GM12878 (cell line): ENCODE measurements around the gene INO80C. TPM values are rescaled to one million over a fixed set of nuclear protein-coding genes. Genes with fewer than 3 reads are reported as not detected.

Source experiments
- ATAC-seq: fragments of 200-7000 bp; cut with Tn5 transposase; 3 replicates; pipeline ENCODE4 v1.9.1; 2020; ENCODE audit warnings: mild to moderate bottlenecking, moderate library complexity
- BruUV-seq: library from RNA; stranded (reverse); fragments of 400-500 nt; replicated peaks from 2 replicates; lab custom pipeline; 2021; lab: Mats Ljungman, UMichigan
- CTCF ChIA-PET: fragments of 300-600 bp; sonication (Branson Sonifier 250); formaldehyde crosslinking; extraction: SDS; loops from one replicate; lab custom pipeline; 2021; ENCODE audit warnings: inconsistent platforms; lab: Yijun Ruan, JAX
- POLR2A ChIA-PET: fragments of 350-600 bp; formaldehyde crosslinking; extraction: SDS; loops from one replicate; lab custom pipeline; 2021; ENCODE audit warnings: inconsistent platforms; lab: Charles Lee
- RAD21 ChIA-PET: fragments of 300-600 bp; sonication (Branson Sonifier 250); formaldehyde crosslinking; loops from one replicate; lab custom pipeline; 2023; ENCODE audit warnings: antibody characterized with exemption; ENCODE audit not compliant: unreplicated experiment; lab: Charles Lee
- SMC1A ChIA-PET: fragments of 300-600 bp; sonication (Branson Sonifier 250); formaldehyde crosslinking; loops from one replicate; lab custom pipeline; 2023; ENCODE audit not compliant: unreplicated experiment, uncharacterized antibody; lab: Charles Lee
- DNase-seq: peaks from one replicate; pipeline ENCODE4 v3.0.0-alpha.2; 2011; ENCODE audit warnings: low read depth, low spot score
- FAIRE-seq: peaks from 3 replicates; lab custom pipeline; 2011; peaks lifted over from hg19 to GRCh38; lab: Jason Lieb, UNC
- H2AFZ ChIP-seq: 2 replicates; pipeline ENCODE4 v1.6.0; 2011; ENCODE audit warnings: low read depth, low read length, control low read depth; ENCODE audit not compliant: control insufficient read depth
- H3K27ac ChIP-seq: 2 replicates; pipeline ENCODE4 v1.5.1; 2011; ENCODE audit warnings: control low read depth; ENCODE audit not compliant: control insufficient read depth, insufficient read depth
- H3K27me3 ChIP-seq, 2 experiments: replicated peaks in 1 of 2; 2 replicates each; pipeline versions ENCODE4 v1.6.0 to v1.6.1; 2011; ENCODE audit warnings: low read length in 1 of 2; ENCODE audit not compliant: control insufficient read depth in 2 of 2, insufficient read depth in 2 of 2
- H3K36me3 ChIP-seq, 2 experiments: 2 replicates each; pipeline ENCODE4 v1.5.1; 2011; ENCODE audit warnings: low read length in 1 of 2; ENCODE audit not compliant: control insufficient read depth in 2 of 2, insufficient read depth in 2 of 2
- H3K4me1 ChIP-seq: 2 replicates; pipeline ENCODE4 v1.6.1; 2011; ENCODE audit warnings: mild to moderate bottlenecking, low read length, moderate library complexity, mixed read lengths; ENCODE audit not compliant: control insufficient read depth, insufficient read depth
- H3K4me2 ChIP-seq: 2 replicates; pipeline ENCODE4 v1.6.0; 2011; ENCODE audit warnings: control low read depth; ENCODE audit not compliant: control insufficient read depth, insufficient read depth
- H3K4me3 ChIP-seq: fragments of 200-600 bp; sonication (generic); 2 replicates; pipeline ENCODE4 v1.5.1; 2016
- H3K79me2 ChIP-seq: 2 replicates; pipeline ENCODE4 v1.6.0; 2011; ENCODE audit warnings: low read length; ENCODE audit not compliant: control insufficient read depth, insufficient read depth
- H3K9ac ChIP-seq: 2 replicates; pipeline ENCODE4 v1.8.0; 2011; ENCODE audit warnings: low read length, control low read depth, mixed read lengths; ENCODE audit not compliant: control insufficient read depth, insufficient read depth
- H3K9me3 ChIP-seq: replicated peaks from 3 replicates; pipeline ENCODE4 v1.5.1; 2011; ENCODE audit warnings: mild to moderate bottlenecking, low read length; ENCODE audit not compliant: control insufficient read depth, insufficient read depth
- H4K20me1 ChIP-seq: 2 replicates; pipeline ENCODE4 v1.6.0; 2011; ENCODE audit not compliant: control insufficient read depth, insufficient read depth
- BCL11A ChIP-seq: IDR thresholded peaks from 2 replicates; pipeline ENCODE4 v1.6.1; 2011; ENCODE audit warnings: low read depth, low read length
- CBFB ChIP-seq: IDR thresholded peaks from 2 replicates; pipeline ENCODE4 v1.6.1; 2016; ENCODE audit warnings: antibody characterized with exemption, low read depth
- ESRRA ChIP-seq: IDR thresholded peaks from 2 replicates; pipeline ENCODE4 v1.6.1; 2012; ENCODE audit warnings: mild to moderate bottlenecking, low read length, improper control_type of control experiment
- FOS ChIP-seq: IDR thresholded peaks from 3 replicates; pipeline ENCODE4 v1.6.1; 2011; ENCODE audit warnings: borderline replicate concordance; ENCODE audit not compliant: insufficient read length; ENCODE audit errors: extremely low read depth
- JUND ChIP-seq: IDR thresholded peaks from 2 replicates; pipeline ENCODE4 v1.6.1; 2012; ENCODE audit warnings: low read depth, mild to moderate bottlenecking, low read length, improper control_type of control experiment, moderate library complexity
- KLF5 ChIP-seq: fragments of 450-650 bp; IDR thresholded peaks from 2 replicates; pipeline ENCODE4 v1.6.1; 2014; ENCODE audit warnings: mild to moderate bottlenecking; ENCODE audit not compliant: partially characterized antibody
- NFIC ChIP-seq: IDR thresholded peaks from 2 replicates; pipeline ENCODE4 v1.6.1; 2012; ENCODE audit warnings: low read depth, mild to moderate bottlenecking, inconsistent platforms, low read length, moderate library complexity
- NRF1 ChIP-seq: conservative IDR thresholded peaks from 2 replicates; pipeline ENCODE4 v1.6.1; 2011; ENCODE audit warnings: mild to moderate bottlenecking, low read depth, low read length, improper control_type of control experiment
- PAX8 ChIP-seq: fragments of 450-650 bp; IDR thresholded peaks from 2 replicates; pipeline ENCODE4 v1.6.1; 2017; ENCODE audit warnings: mild to moderate bottlenecking, moderate library complexity
- SMARCA5 ChIP-seq: fragments of 450-650 bp; IDR thresholded peaks from 2 replicates; pipeline ENCODE4 v1.6.1; 2017; ENCODE audit warnings: mild to moderate bottlenecking
- SP1 ChIP-seq: IDR thresholded peaks from one replicate; pipeline ENCODE4 v1.6.1; 2011; ENCODE audit warnings: low read depth, low read length
- WGBS: methylation state at CpG from one replicate; pipeline ENCODE4 v1.1.6; 2016; ENCODE audit warnings: low lambda C conversion rate; ENCODE audit not compliant: insufficient replicate concordance, insufficient coverage; ENCODE audit errors: missing lambda C conversion rate; 5-methylcytosine and 5-hydroxymethylcytosine counted together
- in situ Hi-C: fragments of 300-500 bp; cut with MboI; formaldehyde crosslinking; loops from 9 replicates; pipeline ENCODE4 v1.14.3; 2018; ENCODE audit warnings: mixed read lengths
- intact Hi-C: fragments of 100-400 bp; cut with micrococcal nuclease; formaldehyde crosslinking; loops from one replicate; pipeline ENCODE4 v1.14.2; 2022; ENCODE audit not compliant: unreplicated experiment
- polyA plus RNA-seq, 11 experiments: library from polyadenylated mRNA; depleted of rRNA in 4 of 11; unstranded in 6 of 11; stranded (reverse) in 5 of 11; fragments of >200 nt; fragmentation: Nextera tagmentation in 4 of 11; fragmentation: Illumina TruSeq in 1 of 11; extraction: Ambion mirVana in 4 of 11; extraction: Trizol in 1 of 11; gene quantifications; 1 replicate in 1 of 11; 2 replicates in 10 of 11; pipeline versions ENCODE4 v1.2.1 to v1.2.3, GENCODE V29; 2011 to 2016; ENCODE audit warnings: inconsistent platforms in 2 of 11, missing spikeins in 2 of 11, low read depth in 1 of 11
- total RNA-seq, 4 experiments: library from RNA; depleted of rRNA in 3 of 4; stranded (reverse); fragments of >200 nt in 3 of 4; fragmentation: Illumina TruSeq in 1 of 4; extraction: Trizol in 1 of 4; gene quantifications; 2 replicates each; pipeline versions ENCODE4 v1.2.1 to v1.2.3, GENCODE V29; 2013 to 2021
- TF ChIP-seq, protein P1 (sequence below): fragments of 450-650 bp; IDR thresholded peaks from 2 replicates; pipeline ENCODE4 v1.6.1; 2017; ENCODE audit warnings: borderline replicate concordance
- TF ChIP-seq, protein P2 (sequence below): IDR thresholded peaks from 2 replicates; pipeline ENCODE4 v1.6.1; 2012; ENCODE audit warnings: low read depth, low read length, improper control_type of control experiment
- TF ChIP-seq, protein P3 (sequence below): IDR thresholded peaks from 2 replicates; pipeline ENCODE4 v1.6.1; 2012; ENCODE audit warnings: low read depth, low read length, improper control_type of control experiment
- TF ChIP-seq, protein P4 (sequence below): fragments of 450-650 bp; IDR thresholded peaks from 2 replicates; pipeline ENCODE4 v1.6.1; 2017; ENCODE audit warnings: antibody characterized with exemption, mild to moderate bottlenecking, moderate library complexity
- TF ChIP-seq, protein P5 (sequence below): fragments of 450-650 bp; IDR thresholded peaks from 2 replicates; pipeline ENCODE4 v1.6.1; 2017; ENCODE audit warnings: low read depth, mild to moderate bottlenecking, moderate library complexity

Gene INO80C
- total and polyA plus RNA-seq, 10 of the 15 experiments (the other 5 are each of a cell fraction or from before 2014, with no cell fraction given): 9.9 to 43.2 (median 30.1) TPM

DNA sequence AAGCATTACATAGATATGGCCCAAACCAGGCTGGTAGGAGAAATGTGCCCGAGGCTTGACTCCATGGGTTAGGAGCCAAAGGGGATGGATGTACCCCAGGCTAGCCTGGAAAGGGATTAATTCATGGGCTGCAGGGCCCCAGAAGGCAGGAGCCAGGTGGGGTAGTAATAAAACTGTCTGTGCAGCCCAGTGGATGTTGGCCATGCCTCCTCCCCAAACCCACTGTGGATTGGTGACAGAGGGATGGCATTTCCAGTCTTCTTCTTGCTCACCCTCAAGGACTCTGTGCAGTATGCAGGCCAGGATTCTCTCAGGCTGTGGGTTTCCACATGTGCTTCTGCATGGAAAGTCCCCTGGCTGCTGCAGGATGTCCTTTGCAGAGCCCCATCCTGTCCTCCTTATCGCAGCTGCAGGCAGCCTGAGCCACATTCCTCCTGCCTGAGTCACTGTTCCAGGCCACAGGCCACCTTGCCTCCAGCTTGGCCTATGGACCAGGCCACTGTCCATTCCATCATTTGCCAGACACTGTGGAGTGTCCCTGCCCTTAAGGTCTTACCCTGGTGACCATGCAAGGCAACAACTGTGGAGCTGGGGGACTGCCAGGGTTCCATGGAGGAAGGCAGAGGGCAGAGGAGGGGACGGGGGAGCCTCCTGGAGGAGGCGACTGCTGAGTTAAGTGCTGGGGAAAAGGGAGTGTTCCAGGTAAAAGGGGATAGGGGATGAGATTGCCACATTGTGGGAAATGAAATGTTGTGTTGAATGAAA, 38.9 kb downstream of the INO80C start:
- no peak for FAIRE-seq
- no TSS peak for BruUV-seq
- H3K36me3 ChIP-seq: no peaks in the 10 kb centered on the region
- intact Hi-C loops (no loop called here), in situ Hi-C loops (no loop called here)
- peak; percentile 91 for ATAC-seq
- peaks cover 12% of the 10 kb centered on the region for H3K4me1 ChIP-seq
- ChIA-PET SMC1A (interaction anchor here (1.0 to 1.6 kb wide), 3 partner anchors 9 to 51 kb away, joined by 3 to 5 read pairs (median 3); no protein-coding TSS in a partner anchor), CTCF (no interaction called here), RAD21 (interaction anchor here (1.3 kb wide), 1 partner anchor 20 kb away, joined by 3 read pairs; no protein-coding TSS in a partner anchor), POLR2A (interaction anchor here (0.6 to 1.0 kb wide), 2 partner anchors 22 to 53 kb away, joined by 3 read pairs; no protein-coding TSS in a partner anchor)
- H3K4me3 ChIP-seq: no peak overlapping the region
- H3K27ac ChIP-seq: no peak overlapping the region
- H2AFZ ChIP-seq: no peak overlapping the region
- H3K9ac ChIP-seq: no peak overlapping the region
- H3K9me3 ChIP-seq: no peaks in the 10 kb centered on the region
- no peaks in the 10 kb centered on the region for H3K79me2 ChIP-seq
- H3K27me3 ChIP-seq: no peaks in the 10 kb centered on the region
- 64% methylated on average over 4 of the region's 4 CpGs for WGBS
- H4K20me1 ChIP-seq: no peaks in the 10 kb centered on the region
- DNase-seq: peak; percentile 20
- H3K4me2 ChIP-seq: no peak overlapping the region
- TF ChIP-seq BCL11A (no peak), ESRRA (no peak), NFIC (no peak), SMARCA5 (no peak), NRF1 (no peak), CBFB (no peak), SP1 (no peak), PAX8 (no peak), KLF5 (no peak), JUND (no peak), FOS (no peak)
- TF ChIP-seq, protein P1, sequence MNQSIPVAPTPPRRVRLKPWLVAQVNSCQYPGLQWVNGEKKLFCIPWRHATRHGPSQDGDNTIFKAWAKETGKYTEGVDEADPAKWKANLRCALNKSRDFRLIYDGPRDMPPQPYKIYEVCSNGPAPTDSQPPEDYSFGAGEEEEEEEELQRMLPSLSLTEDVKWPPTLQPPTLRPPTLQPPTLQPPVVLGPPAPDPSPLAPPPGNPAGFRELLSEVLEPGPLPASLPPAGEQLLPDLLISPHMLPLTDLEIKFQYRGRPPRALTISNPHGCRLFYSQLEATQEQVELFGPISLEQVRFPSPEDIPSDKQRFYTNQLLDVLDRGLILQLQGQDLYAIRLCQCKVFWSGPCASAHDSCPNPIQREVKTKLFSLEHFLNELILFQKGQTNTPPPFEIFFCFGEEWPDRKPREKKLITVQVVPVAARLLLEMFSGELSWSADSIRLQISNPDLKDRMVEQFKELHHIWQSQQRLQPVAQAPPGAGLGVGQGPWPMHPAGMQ: no peak
- TF ChIP-seq, protein P2, sequence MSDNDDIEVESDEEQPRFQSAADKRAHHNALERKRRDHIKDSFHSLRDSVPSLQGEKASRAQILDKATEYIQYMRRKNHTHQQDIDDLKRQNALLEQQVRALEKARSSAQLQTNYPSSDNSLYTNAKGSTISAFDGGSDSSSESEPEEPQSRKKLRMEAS: no peak
- TF ChIP-seq, protein P3, sequence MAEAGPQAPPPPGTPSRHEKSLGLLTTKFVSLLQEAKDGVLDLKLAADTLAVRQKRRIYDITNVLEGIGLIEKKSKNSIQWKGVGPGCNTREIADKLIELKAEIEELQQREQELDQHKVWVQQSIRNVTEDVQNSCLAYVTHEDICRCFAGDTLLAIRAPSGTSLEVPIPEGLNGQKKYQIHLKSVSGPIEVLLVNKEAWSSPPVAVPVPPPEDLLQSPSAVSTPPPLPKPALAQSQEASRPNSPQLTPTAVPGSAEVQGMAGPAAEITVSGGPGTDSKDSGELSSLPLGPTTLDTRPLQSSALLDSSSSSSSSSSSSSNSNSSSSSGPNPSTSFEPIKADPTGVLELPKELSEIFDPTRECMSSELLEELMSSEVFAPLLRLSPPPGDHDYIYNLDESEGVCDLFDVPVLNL: no peak
- TF ChIP-seq, protein P4, sequence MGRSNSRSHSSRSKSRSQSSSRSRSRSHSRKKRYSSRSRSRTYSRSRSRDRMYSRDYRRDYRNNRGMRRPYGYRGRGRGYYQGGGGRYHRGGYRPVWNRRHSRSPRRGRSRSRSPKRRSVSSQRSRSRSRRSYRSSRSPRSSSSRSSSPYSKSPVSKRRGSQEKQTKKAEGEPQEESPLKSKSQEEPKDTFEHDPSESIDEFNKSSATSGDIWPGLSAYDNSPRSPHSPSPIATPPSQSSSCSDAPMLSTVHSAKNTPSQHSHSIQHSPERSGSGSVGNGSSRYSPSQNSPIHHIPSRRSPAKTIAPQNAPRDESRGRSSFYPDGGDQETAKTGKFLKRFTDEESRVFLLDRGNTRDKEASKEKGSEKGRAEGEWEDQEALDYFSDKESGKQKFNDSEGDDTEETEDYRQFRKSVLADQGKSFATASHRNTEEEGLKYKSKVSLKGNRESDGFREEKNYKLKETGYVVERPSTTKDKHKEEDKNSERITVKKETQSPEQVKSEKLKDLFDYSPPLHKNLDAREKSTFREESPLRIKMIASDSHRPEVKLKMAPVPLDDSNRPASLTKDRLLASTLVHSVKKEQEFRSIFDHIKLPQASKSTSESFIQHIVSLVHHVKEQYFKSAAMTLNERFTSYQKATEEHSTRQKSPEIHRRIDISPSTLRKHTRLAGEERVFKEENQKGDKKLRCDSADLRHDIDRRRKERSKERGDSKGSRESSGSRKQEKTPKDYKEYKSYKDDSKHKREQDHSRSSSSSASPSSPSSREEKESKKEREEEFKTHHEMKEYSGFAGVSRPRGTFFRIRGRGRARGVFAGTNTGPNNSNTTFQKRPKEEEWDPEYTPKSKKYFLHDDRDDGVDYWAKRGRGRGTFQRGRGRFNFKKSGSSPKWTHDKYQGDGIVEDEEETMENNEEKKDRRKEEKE: no peak
- TF ChIP-seq, protein P5, sequence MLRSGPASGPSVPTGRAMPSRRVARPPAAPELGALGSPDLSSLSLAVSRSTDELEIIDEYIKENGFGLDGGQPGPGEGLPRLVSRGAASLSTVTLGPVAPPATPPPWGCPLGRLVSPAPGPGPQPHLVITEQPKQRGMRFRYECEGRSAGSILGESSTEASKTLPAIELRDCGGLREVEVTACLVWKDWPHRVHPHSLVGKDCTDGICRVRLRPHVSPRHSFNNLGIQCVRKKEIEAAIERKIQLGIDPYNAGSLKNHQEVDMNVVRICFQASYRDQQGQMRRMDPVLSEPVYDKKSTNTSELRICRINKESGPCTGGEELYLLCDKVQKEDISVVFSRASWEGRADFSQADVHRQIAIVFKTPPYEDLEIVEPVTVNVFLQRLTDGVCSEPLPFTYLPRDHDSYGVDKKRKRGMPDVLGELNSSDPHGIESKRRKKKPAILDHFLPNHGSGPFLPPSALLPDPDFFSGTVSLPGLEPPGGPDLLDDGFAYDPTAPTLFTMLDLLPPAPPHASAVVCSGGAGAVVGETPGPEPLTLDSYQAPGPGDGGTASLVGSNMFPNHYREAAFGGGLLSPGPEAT: peak; percentile 62; the same call in 1 of the 2 replicates
